ENCODE measurements around the gene GPX5.

Gene GPX5

DNA sequence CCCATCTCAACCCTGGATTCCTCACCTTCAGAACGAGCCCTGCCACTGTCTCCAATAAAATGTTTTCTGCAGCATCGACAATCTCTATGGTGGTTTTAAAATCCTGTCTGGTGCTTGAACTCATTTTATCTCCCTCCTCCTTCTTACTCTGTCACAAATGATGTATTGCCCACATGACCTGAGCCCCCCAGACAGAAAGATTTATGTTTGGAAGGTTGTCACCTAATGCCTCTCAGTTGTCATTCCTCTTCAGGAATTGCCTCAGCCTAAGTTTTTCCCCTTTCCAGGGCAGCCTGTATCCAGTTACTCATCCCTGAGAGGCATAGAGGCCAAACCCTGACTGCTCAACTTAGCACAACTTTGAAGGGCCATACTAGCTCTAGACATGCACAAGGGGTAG is 9.2 kb downstream of the GPX5 start:
- H3K36me3 ChIP-seq = no peaks in the 10 kb centered on the region
- H3K27ac ChIP-seq = no peak overlapping the region
- TF ChIP-seq, protein P1, sequence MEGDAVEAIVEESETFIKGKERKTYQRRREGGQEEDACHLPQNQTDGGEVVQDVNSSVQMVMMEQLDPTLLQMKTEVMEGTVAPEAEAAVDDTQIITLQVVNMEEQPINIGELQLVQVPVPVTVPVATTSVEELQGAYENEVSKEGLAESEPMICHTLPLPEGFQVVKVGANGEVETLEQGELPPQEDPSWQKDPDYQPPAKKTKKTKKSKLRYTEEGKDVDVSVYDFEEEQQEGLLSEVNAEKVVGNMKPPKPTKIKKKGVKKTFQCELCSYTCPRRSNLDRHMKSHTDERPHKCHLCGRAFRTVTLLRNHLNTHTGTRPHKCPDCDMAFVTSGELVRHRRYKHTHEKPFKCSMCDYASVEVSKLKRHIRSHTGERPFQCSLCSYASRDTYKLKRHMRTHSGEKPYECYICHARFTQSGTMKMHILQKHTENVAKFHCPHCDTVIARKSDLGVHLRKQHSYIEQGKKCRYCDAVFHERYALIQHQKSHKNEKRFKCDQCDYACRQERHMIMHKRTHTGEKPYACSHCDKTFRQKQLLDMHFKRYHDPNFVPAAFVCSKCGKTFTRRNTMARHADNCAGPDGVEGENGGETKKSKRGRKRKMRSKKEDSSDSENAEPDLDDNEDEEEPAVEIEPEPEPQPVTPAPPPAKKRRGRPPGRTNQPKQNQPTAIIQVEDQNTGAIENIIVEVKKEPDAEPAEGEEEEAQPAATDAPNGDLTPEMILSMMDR (IDR thresholded peaks at IDR 0.05) = no peak
- no peak for DNase-seq
- no peaks in the 10 kb centered on the region for H3K9me3 ChIP-seq
- H3K27me3 ChIP-seq = peaks cover 0 to 12% of the 10 kb centered on the region in 2 donors
- no peaks in the 10 kb centered on the region for H3K4me1 ChIP-seq
- no peak overlapping the region for H3K4me3 ChIP-seq
- intact Hi-C loops (cut with DNase I; ENCODE audit: low total_unique reads) = no loop called here

DNA sequence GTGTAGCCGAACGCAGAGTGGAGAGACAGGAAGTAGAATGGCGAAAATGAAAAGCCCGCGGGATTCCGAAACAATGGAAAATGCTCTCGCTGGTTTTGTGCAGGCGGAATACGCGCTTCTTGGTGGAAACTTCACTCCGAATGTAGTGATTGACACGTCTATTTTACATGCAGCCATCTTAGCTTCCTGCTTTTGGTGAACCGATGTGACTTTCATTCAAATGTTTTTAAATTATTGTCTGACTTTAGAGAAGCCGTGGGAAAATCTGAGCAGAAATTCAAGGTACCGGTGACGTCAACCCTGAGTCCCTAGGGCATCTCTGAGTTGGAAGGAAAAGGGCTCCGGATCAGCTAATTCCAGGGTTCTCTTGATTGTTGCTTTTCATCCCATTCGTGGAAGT is 11.4 kb downstream of the GPX5 start:
- Histone ChIP-seq H3K4me3 (no peak overlapping the region), H3K4me1 (no peaks in the 10 kb centered on the region), H3K36me3 (no peaks in the 10 kb centered on the region), H3K27me3 (peaks cover 0 to 16% of the 10 kb centered on the region in 2 donors), H3K9me3 (no peaks in the 10 kb centered on the region), H3K27ac (no peak overlapping the region)
- intact Hi-C loops (cut with DNase I; ENCODE audit: low total_unique reads) = no loop called here
- DNase-seq = no peak
- TF ChIP-seq, protein P1 (IDR thresholded peaks at IDR 0.05) = no peak

DNA sequence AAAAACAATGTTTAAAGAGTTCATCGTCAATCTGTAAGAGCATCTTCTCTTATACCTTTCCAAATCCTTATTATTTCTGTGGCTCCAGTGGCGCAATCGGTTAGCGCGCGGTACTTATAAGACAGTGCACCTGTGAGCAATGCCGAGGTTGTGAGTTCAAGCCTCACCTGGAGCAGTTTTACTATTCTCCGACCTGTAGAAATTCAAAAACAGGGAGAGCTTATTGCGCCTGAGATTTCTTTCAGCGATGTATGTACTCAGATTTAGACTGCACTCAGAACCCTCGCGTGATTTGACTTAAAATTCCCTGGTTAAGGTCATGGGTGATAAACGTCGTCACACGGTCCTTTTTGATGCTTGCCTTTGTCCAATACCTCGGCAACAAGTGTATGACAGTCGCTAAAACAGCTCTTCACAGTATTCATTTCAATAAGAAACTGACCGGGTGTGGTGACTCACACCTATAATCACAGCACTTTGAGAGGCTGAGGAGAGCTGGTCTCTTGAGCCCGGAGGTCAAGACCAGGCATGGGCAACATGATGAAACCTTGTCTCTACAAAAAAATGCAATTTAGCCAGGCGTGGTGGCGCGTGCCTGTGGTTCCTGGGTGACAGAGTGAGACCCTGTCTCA is 11.9 kb downstream of the GPX5 start:
- no peaks in the 10 kb centered on the region for H3K9me3 ChIP-seq
- H3K4me1 ChIP-seq = no peaks in the 10 kb centered on the region
- DNase-seq = no peak
- H3K27me3 ChIP-seq = peaks cover 0 to 17% of the 10 kb centered on the region in 2 donors
- no peak overlapping the region for H3K27ac ChIP-seq
- TF ChIP-seq, protein P1 (IDR thresholded peaks at IDR 0.05) = no peak
- no peak overlapping the region for H3K4me3 ChIP-seq
- intact Hi-C loops (cut with DNase I; ENCODE audit: low total_unique reads) = no loop called here
- no peaks in the 10 kb centered on the region for H3K36me3 ChIP-seq

DNA sequence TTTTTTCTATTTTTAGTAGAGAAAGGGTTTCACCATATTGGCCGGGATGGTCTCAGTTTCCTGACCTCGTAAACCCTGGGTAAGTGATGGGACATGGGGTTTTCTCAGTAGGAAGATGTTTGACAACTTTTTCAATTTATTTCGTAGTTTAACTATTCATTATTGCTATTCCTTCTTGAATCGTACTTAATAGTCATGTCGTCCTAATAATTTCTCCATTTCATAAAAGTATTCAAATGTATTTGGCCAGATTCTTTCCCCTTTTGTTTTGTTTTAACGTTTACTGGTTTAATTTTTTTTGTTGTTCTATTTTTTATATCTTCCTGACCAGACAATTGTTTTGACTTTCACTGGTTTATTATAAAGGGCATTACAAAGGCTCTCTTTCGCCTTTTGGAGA is 16.3 kb downstream of the GPX5 start:
- Histone ChIP-seq H3K27ac (no peak overlapping the region), H3K9me3 (no peaks in the 10 kb centered on the region), H3K4me3 (no peak overlapping the region), H3K27me3 (peaks cover 0 to 24% of the 10 kb centered on the region in 2 donors), H3K4me1 (no peaks in the 10 kb centered on the region), H3K36me3 (no peaks in the 10 kb centered on the region)
- TF ChIP-seq, protein P1 (IDR thresholded peaks at IDR 0.05) = no peak
- intact Hi-C loops (cut with DNase I; ENCODE audit: low total_unique reads) = no loop called here
- DNase-seq = no peak

DNA sequence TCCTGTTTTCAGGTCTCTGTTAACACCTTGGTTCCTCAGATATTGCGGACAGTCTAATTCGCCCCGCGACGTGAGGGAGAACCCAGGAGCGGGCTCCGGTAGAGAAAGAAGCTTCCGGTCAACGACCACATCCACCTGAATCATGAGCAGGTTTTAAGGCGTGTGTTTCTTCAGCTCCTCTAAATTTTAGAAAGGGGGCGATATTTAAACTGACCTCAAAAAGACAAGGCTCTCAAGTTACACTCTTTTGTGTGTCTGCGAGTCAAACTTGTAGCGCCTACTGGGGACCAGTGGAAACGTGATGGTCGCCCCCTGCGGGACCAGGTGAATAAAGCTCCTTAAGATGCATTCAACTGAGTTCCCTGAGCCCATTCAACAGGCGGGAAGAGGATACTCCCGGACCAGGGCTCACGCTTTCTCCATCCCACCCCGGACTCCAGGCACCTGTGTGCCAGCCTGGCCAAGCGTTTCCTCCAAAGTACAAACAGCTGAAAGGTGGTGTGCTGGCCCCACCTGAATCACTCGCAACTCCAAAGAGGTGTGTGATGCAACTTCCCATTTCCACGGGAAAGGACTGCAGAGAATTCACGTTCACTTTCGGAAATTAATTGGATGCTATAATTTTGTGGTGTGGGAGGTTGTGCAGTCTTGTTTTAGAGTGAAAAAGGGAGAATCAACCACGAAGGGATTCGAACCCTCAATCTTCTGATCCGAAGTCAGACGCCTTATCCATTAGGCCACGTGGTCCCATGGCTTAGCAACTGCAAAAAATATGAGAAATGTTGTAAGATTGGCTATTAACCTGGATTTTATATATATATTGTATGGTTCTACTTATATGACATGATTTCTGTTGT is 17.0 kb downstream of the GPX5 start:
- Histone ChIP-seq H3K4me1 (no peaks in the 10 kb centered on the region), H3K27ac (no peak overlapping the region), H3K9me3 (no peaks in the 10 kb centered on the region), H3K36me3 (no peaks in the 10 kb centered on the region), H3K27me3 (peaks cover 0 to 19% of the 10 kb centered on the region in 2 donors), H3K4me3 (no peak overlapping the region)
- DNase-seq = no peak
- intact Hi-C loops (cut with DNase I; ENCODE audit: low total_unique reads) = no loop called here
- TF ChIP-seq, protein P1 (IDR thresholded peaks at IDR 0.05) = no peak
